GM18499 (cell line): Measurements from ENCODE around the gene CCDC122.

Experiments
- ATAC-seq: cut with Tn5 transposase; IDR thresholded peaks from one replicate; pipeline ENCODE4 v1.9.1; 2021; ENCODE audit warnings: moderate number of reproducible peaks; ENCODE audit not compliant: insufficient read depth, unreplicated experiment

The CCDC122 gene

GRCh38 chr13:43805681-43806128 is 73.8 kb downstream of the CCDC122 start:
- no peak for ATAC-seq

GRCh38 chr13:43805071-43805468 is 74.5 kb downstream of the CCDC122 start:
- ATAC-seq, result no peak

- ATAC-seq, result no peak
Measured at GRCh38 chr13:43804461-43805070, 75.0 kb downstream of the CCDC122 start.

GRCh38 chr13:43802511-43802910 is 77.0 kb downstream of the CCDC122 start:
- no peak for ATAC-seq

- no peak for ATAC-seq
Measured at GRCh38 chr13:43800828-43801227, 78.7 kb downstream of the CCDC122 start.

- ATAC-seq, result no peak
Measured at GRCh38 chr13:43799191-43799590, 80.3 kb downstream of the CCDC122 start.

- no peak for ATAC-seq
Measured at GRCh38 chr13:43797869-43798268, 81.7 kb downstream of the CCDC122 start.

- no peak for ATAC-seq
Measured at GRCh38 chr13:43797159-43797558, 82.4 kb downstream of the CCDC122 start.

- ATAC-seq, result no peak
Measured at GRCh38 chr13:43794416-43794815, 85.1 kb downstream of the CCDC122 start.

- no peak for ATAC-seq
Measured at GRCh38 chr13:43792076-43792881, 87.3 kb downstream of the CCDC122 start.

GRCh38 chr13:43787997-43788396 is 91.5 kb downstream of the CCDC122 start:
- ATAC-seq, result no peak

- no peak for ATAC-seq
Measured at GRCh38 chr13:43787518-43787891, 92.0 kb downstream of the CCDC122 start.

- no peak for ATAC-seq
Measured at GRCh38 chr13:43786766-43787517, 92.6 kb downstream of the CCDC122 start, which contains the start of gene ENOX1. Gene ENOX1, minus strand, starts transcription at chr13:43786972.

GRCh38 chr13:43786472-43786765 is 93.1 kb downstream of the CCDC122 start:
- ATAC-seq, result no peak
